ENCODE results near the gene VPS4B.

- TF ChIP-seq CTCF (IDR thresholded peaks at IDR 0.05; ENCODE audit: insufficient read depth, low read depth, low read length) = no peak
- TF ChIP-seq EZH2 (IDR thresholded peaks at IDR 0.05; ENCODE audit: insufficient read depth, low read length) = no peak
Measured at GRCh38 chr18:63440219-63440618, 17.9 kb upstream of the VPS4B start.

Data from astrocyte (in vitro differentiated cells and primary cell).